Endothelial cell of umbilical vein (primary cell): ENCODE results near the gene EP300.

Source experiments
- CTCF ChIP-seq, 2 donors: IDR thresholded peaks; 1 replicate in 1 of 2; 2 replicates in 1 of 2; pipeline ENCODE4 v1.5.1; 2011; ENCODE audit warnings: low read length in 2 of 2, mild to moderate bottlenecking in 2 of 2, moderate library complexity in 2 of 2, control low read depth in 1 of 2, inconsistent platforms in 1 of 2, low read depth in 1 of 2; ENCODE audit not compliant: insufficient read depth in 1 of 2; ENCODE audit errors: extremely low read depth in 1 of 2
- JUN ChIP-seq: IDR thresholded peaks from 2 replicates; pipeline ENCODE4 v1.6.1; 2011; ENCODE audit warnings: borderline replicate concordance, low read depth; ENCODE audit not compliant: insufficient read length, insufficient read depth
- POLR2A ChIP-seq: IDR thresholded peaks from 2 replicates; pipeline ENCODE4 v1.6.1; 2012; ENCODE audit warnings: low read depth, mild to moderate bottlenecking, control low read depth, low read length
- POLR2AphosphoS5 ChIP-seq: IDR thresholded peaks from 2 replicates; pipeline ENCODE4 v1.6.1; 2012; ENCODE audit warnings: low read depth, mild to moderate bottlenecking, control low read depth, low read length, moderate library complexity; ENCODE audit not compliant: insufficient read depth
- TF ChIP-seq, protein P1 (sequence below): IDR thresholded peaks from 2 replicates; pipeline ENCODE4 v1.6.1; 2011; ENCODE audit not compliant: insufficient read depth, insufficient read length

DNA sequence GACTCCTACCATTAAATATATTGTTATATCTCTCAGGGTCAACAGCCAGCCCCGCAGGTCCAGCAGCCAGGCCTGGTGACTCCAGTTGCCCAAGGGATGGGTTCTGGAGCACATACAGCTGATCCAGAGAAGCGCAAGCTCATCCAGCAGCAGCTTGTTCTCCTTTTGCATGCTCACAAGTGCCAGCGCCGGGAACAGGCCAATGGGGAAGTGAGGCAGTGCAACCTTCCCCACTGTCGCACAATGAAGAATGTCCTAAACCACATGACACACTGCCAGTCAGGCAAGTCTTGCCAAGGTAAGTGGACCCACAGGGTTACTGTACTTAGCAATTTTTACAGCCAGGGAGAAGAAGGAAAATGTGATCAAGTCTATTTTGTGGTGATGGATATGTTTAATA, 35.1 kb downstream of the EP300 start:
- TF ChIP-seq POLR2A: no peak
- TF ChIP-seq POLR2AphosphoS5: no peak
- TF ChIP-seq, protein P1, sequence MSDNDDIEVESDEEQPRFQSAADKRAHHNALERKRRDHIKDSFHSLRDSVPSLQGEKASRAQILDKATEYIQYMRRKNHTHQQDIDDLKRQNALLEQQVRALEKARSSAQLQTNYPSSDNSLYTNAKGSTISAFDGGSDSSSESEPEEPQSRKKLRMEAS: no peak
- no peak for TF ChIP-seq CTCF (IDR thresholded peaks at IDR 0.05; ENCODE audit: extremely low read depth in 1 of 2, insufficient read depth in 1 of 2, low read depth in 1 of 2, low read length in 2 of 2)
- TF ChIP-seq JUN: no peak
